HG02798 (cell line): Measurements from ENCODE around the gene CASK.

Source experiments
- ATAC-seq: cut with Tn5 transposase; IDR thresholded peaks from one replicate; pipeline ENCODE4 v1.9.1; 2021; ENCODE audit warnings: mild to moderate bottlenecking; ENCODE audit not compliant: unreplicated experiment, poor library complexity

Gene CASK

GRCh38 chrX:41482154-41482850 lies 441.1 kb downstream of the CASK start:
- no peak for ATAC-seq

GRCh38 chrX:41481264-41482109 lies 441.9 kb downstream of the CASK start:
- no peak for ATAC-seq

GRCh38 chrX:41480508-41481260 lies 442.7 kb downstream of the CASK start:
- no peak for ATAC-seq

- ATAC-seq = no peak
Observed at GRCh38 chrX:41478381-41478911, 444.9 kb downstream of the CASK start.

GRCh38 chrX:41475591-41476241 lies 447.6 kb downstream of the CASK start:
- ATAC-seq = no peak

GRCh38 chrX:41475191-41475590 lies 448.2 kb downstream of the CASK start:
- ATAC-seq = no peak

GRCh38 chrX:41474726-41475100 lies 448.6 kb downstream of the CASK start:
- no peak for ATAC-seq

GRCh38 chrX:41473936-41474725 lies 449.2 kb downstream of the CASK start:
- no peak for ATAC-seq

GRCh38 chrX:41472231-41472815 lies 451.0 kb downstream of the CASK start:
- no peak for ATAC-seq

- ATAC-seq = no peak
Observed at GRCh38 chrX:41471786-41472185, 451.6 kb downstream of the CASK start.

- no peak for ATAC-seq
Observed at GRCh38 chrX:41470706-41471105, 452.6 kb downstream of the CASK start.

GRCh38 chrX:41468647-41469323 lies 454.6 kb downstream of the CASK start:
- ATAC-seq = no peak
